Anterior cingulate cortex (tissue), 58 donors: Measurements from ENCODE around the gene ZRANB1.

Experiments
- DNase-seq, 58 donors: peaks; one replicate each; lab custom pipeline; 2025; lab: John Stamatoyannopoulos, UW

Gene ZRANB1

GRCh38 chr10:125015356-125015944, 73.5 kb downstream of the ZRANB1 start:
- peak in 14 of 58 donors; percentile 22 to 64 (median 46) for DNase-seq

- DNase-seq: peak in 46 of 58 donors; percentile 25 to 81 (median 56)
Measured at GRCh38 chr10:125016123-125016522, 74.2 kb downstream of the ZRANB1 start.

- peak in 31 of 58 donors; percentile 18 to 80 (median 57) for DNase-seq
Measured at GRCh38 chr10:125016611-125017202, 74.8 kb downstream of the ZRANB1 start.

- DNase-seq: no peak
Measured at GRCh38 chr10:125017547-125018298, 75.8 kb downstream of the ZRANB1 start.

GRCh38 chr10:125018576-125019143, 76.7 kb downstream of the ZRANB1 start:
- peak in 1 of 58 donors; percentile 31 for DNase-seq

GRCh38 chr10:125020386-125020785, 78.5 kb downstream of the ZRANB1 start:
- DNase-seq: no peak

GRCh38 chr10:125020871-125021270, 78.9 kb downstream of the ZRANB1 start:
- no peak for DNase-seq

- DNase-seq: no peak
Measured at GRCh38 chr10:125021686-125022344, 79.9 kb downstream of the ZRANB1 start.

GRCh38 chr10:125022671-125023070, 80.7 kb downstream of the ZRANB1 start:
- DNase-seq: no peak

- DNase-seq: peak in 10 of 58 donors; percentile 23 to 63 (median 40)
Measured at GRCh38 chr10:125023255-125023654, 81.3 kb downstream of the ZRANB1 start.

GRCh38 chr10:125023862-125024496, 82.1 kb downstream of the ZRANB1 start:
- peak in 26 of 58 donors; percentile 15 to 61 (median 41) for DNase-seq

- no peak for DNase-seq
Measured at GRCh38 chr10:125024497-125025234, 82.7 kb downstream of the ZRANB1 start.

GRCh38 chr10:125025341-125025740, 83.4 kb downstream of the ZRANB1 start:
- no peak for DNase-seq

GRCh38 chr10:125026036-125026931, 84.4 kb downstream of the ZRANB1 start:
- no peak for DNase-seq

GRCh38 chr10:125026974-125027735, 85.2 kb downstream of the ZRANB1 start:
- DNase-seq: no peak

GRCh38 chr10:125027871-125028869, 86.2 kb downstream of the ZRANB1 start:
- DNase-seq: peak in 3 of 58 donors; percentile 14 to 25 (median 19)
